Parathyroid adenoma (tissue), 2 donors: ENCODE measurements around the gene HPRT1.

Experiments
- H2AFZ ChIP-seq: fragments of 300-600 bp; sonication (generic); one replicate; pipeline ENCODE4 v1.7.0; 2017; ENCODE audit warnings: antibody characterized with exemption, mild to moderate bottlenecking
- H3K27ac ChIP-seq: fragments of 300-600 bp; sonication (generic); one replicate; pipeline ENCODE4 v1.7.0; 2017
- H3K27me3 ChIP-seq: fragments of 300-600 bp; sonication (generic); one replicate; pipeline ENCODE4 v1.7.0; 2017; ENCODE audit warnings: low read length; ENCODE audit not compliant: control insufficient read depth, insufficient read depth
- H3K36me3 ChIP-seq: fragments of 300-600 bp; sonication (generic); one replicate; pipeline ENCODE4 v1.7.0; 2017; ENCODE audit warnings: low read length; ENCODE audit not compliant: control insufficient read depth, insufficient read depth
- H3K4me1 ChIP-seq: fragments of 300-600 bp; sonication (generic); one replicate; pipeline ENCODE4 v1.7.0; 2017; ENCODE audit warnings: control low read depth
- H3K4me2 ChIP-seq: fragments of 300-600 bp; sonication (generic); one replicate; pipeline ENCODE4 v1.7.0; 2017; ENCODE audit warnings: low read length
- H3K4me3 ChIP-seq: fragments of 300-600 bp; sonication (generic); one replicate; pipeline ENCODE4 v1.7.0; 2017; ENCODE audit warnings: low read depth, low read length
- H3K79me2 ChIP-seq: fragments of 300-600 bp; sonication (generic); one replicate; pipeline ENCODE4 v1.7.0; 2017; ENCODE audit warnings: control low read depth
- H3K9ac ChIP-seq: fragments of 300-600 bp; sonication (generic); one replicate; pipeline ENCODE4 v1.7.0; 2017; ENCODE audit warnings: mild to moderate bottlenecking
- H3K9me3 ChIP-seq: fragments of 300-600 bp; sonication (generic); one replicate; pipeline ENCODE4 v1.7.0; 2017; ENCODE audit warnings: low read length; ENCODE audit not compliant: control insufficient read depth
- TF ChIP-seq, protein P1 (sequence below): fragments of 300-600 bp; sonication (generic); IDR thresholded peaks from one replicate; pipeline ENCODE4 v1.7.0; 2017; ENCODE audit warnings: antibody characterized with exemption, mild to moderate bottlenecking
- donor health status: primary hyperparathyroidism.

The HPRT1 gene

DNA sequence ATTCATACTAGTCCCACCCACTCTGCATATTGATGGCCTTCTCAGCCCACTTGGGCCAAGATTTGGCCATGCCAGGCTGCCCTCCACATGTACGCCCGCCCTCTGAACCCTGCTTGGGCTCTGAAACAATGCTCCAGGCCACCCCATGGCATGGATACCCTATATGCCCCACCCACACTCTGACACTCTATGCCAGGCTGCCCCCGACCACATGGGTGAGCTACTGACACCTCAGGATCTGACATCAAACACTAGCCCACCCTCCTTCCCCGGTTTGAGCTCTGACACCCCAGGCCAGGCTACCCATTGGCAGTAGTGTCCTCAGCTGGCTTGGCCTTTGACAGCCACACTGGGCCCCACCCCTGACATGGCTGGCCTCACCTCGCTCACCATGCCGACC, 69.5 kb downstream of the HPRT1 start:
- H3K9me3 ChIP-seq = no peaks in the 10 kb centered on the region
- H3K27me3 ChIP-seq = no peaks in the 10 kb centered on the region
- no peak overlapping the region for H3K4me2 ChIP-seq
- H3K27ac ChIP-seq = no peak overlapping the region
- H3K79me2 ChIP-seq = no peaks in the 10 kb centered on the region
- no peaks in the 10 kb centered on the region for H3K4me1 ChIP-seq
- H3K36me3 ChIP-seq = no peaks in the 10 kb centered on the region
- no peak overlapping the region for H3K4me3 ChIP-seq
- H2AFZ ChIP-seq = no peak overlapping the region
- TF ChIP-seq, protein P1, sequence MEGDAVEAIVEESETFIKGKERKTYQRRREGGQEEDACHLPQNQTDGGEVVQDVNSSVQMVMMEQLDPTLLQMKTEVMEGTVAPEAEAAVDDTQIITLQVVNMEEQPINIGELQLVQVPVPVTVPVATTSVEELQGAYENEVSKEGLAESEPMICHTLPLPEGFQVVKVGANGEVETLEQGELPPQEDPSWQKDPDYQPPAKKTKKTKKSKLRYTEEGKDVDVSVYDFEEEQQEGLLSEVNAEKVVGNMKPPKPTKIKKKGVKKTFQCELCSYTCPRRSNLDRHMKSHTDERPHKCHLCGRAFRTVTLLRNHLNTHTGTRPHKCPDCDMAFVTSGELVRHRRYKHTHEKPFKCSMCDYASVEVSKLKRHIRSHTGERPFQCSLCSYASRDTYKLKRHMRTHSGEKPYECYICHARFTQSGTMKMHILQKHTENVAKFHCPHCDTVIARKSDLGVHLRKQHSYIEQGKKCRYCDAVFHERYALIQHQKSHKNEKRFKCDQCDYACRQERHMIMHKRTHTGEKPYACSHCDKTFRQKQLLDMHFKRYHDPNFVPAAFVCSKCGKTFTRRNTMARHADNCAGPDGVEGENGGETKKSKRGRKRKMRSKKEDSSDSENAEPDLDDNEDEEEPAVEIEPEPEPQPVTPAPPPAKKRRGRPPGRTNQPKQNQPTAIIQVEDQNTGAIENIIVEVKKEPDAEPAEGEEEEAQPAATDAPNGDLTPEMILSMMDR = no peak
- H3K9ac ChIP-seq = no peak overlapping the region

- H3K9me3 ChIP-seq = no peaks in the 10 kb centered on the region
- H3K27ac ChIP-seq = no peak overlapping the region
- H3K79me2 ChIP-seq = no peaks in the 10 kb centered on the region
- H3K36me3 ChIP-seq = no peaks in the 10 kb centered on the region
- no peak overlapping the region for H3K9ac ChIP-seq
- no peaks in the 10 kb centered on the region for H3K4me1 ChIP-seq
- H2AFZ ChIP-seq = no peak overlapping the region
- H3K4me2 ChIP-seq = no peak overlapping the region
- no peaks in the 10 kb centered on the region for H3K27me3 ChIP-seq
- no peak overlapping the region for H3K4me3 ChIP-seq
- TF ChIP-seq, protein P1 = no peak
These were observed 70.9 kb downstream of the HPRT1 start for GRCh38 chrX:134530845-134531244.

- Histone ChIP-seq H3K4me3 (no peak overlapping the region), H3K4me2 (no peak overlapping the region), H3K79me2 (no peaks in the 10 kb centered on the region), H3K9me3 (no peaks in the 10 kb centered on the region), H3K4me1 (no peaks in the 10 kb centered on the region), H3K9ac (no peak overlapping the region), H3K27me3 (no peaks in the 10 kb centered on the region), H2AFZ (no peak overlapping the region), H3K27ac (no peak overlapping the region), H3K36me3 (no peaks in the 10 kb centered on the region)
- TF ChIP-seq, protein P1 = no peak
These were observed 73.4 kb downstream of the HPRT1 start for GRCh38 chrX:134533352-134533751.

GRCh38 chrX:134533952-134534351, 74.0 kb downstream of the HPRT1 start:
- Histone ChIP-seq H3K4me1 (no peaks in the 10 kb centered on the region), H2AFZ (no peak overlapping the region), H3K9ac (no peak overlapping the region), H3K4me2 (no peak overlapping the region), H3K27ac (no peak overlapping the region), H3K27me3 (no peaks in the 10 kb centered on the region), H3K79me2 (no peaks in the 10 kb centered on the region), H3K9me3 (no peaks in the 10 kb centered on the region), H3K36me3 (no peaks in the 10 kb centered on the region), H3K4me3 (no peak overlapping the region)
- TF ChIP-seq, protein P1 = no peak

GRCh38 chrX:134537179-134537955, 77.4 kb downstream of the HPRT1 start:
- Histone ChIP-seq H3K4me1 (no peaks in the 10 kb centered on the region), H3K36me3 (no peaks in the 10 kb centered on the region), H3K27ac (no peak overlapping the region), H3K27me3 (no peaks in the 10 kb centered on the region), H3K4me3 (no peak overlapping the region), H3K4me2 (no peak overlapping the region), H2AFZ (no peak overlapping the region), H3K9ac (no peak overlapping the region), H3K79me2 (no peaks in the 10 kb centered on the region), H3K9me3 (no peaks in the 10 kb centered on the region)
- TF ChIP-seq, protein P1 = no peak
